NCI-H146 (cell line): ENCODE measurements around the gene TRMO.
A peak's percentile ranks its signal among the peaks of the same experiment; 100 is the strongest.

Experiments used
- DNase-seq: peaks from one replicate; lab custom pipeline; 2025; lab: John Stamatoyannopoulos, UW

Gene TRMO

DNA sequence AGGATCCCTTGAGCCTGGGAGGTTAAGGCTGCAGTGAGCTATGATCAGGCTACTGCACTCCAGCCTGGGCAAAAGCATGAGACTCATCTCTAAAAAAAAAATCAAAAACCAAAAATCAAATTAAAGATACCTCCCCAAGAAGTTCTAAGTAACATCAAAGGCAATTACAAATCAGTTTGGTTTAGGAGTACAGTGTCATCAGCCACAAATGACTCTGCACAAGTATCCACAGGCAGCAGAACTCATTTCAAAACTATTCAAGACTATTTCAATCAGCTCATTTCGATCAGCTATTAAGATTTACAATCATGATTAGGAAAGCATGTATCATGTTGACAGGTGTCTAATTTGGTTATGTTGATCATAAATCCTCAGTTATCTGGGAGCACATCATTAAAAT is 19.1 kb downstream of the TRMO start:
- no peak for DNase-seq

DNA sequence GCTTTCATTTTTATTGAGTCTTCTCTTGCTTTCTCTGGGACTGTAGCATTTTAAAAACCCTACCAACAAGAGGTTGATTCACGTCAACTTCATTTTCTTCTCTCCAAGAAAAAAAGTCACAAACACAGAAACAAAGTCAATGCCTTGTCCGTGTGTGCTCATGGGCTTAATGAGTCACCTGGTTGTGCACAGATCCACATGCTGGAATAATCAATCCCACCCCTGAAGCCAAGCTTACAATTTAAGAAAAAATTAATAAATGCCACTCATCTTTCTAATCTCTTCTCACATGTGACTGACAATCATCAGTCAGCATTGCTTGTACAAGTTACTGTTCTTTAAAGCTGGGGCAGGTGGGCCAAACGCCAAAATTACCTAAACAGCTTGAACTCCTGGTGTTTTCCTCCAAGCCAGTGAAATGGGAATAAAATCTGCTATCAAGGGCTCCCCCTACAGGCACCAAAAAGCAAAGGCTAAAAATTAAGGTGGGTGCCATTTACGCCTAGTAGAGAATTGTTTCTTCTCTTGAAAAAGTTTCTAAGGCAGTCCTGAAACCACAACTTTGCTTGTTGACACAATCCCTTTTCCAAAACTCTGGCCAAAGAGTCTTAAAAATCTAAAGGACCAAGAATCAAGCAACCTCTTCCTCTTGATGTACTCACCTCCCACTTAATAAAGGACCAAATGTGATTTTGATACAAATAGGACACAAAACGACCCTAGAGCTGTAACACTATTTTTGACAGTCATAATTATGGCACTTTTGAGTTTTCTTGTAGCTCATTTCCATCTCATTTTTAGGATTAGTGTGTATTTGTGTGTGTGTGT is 21.3 kb downstream of the TRMO start:
- DNase-seq: peak; percentile 28

DNA sequence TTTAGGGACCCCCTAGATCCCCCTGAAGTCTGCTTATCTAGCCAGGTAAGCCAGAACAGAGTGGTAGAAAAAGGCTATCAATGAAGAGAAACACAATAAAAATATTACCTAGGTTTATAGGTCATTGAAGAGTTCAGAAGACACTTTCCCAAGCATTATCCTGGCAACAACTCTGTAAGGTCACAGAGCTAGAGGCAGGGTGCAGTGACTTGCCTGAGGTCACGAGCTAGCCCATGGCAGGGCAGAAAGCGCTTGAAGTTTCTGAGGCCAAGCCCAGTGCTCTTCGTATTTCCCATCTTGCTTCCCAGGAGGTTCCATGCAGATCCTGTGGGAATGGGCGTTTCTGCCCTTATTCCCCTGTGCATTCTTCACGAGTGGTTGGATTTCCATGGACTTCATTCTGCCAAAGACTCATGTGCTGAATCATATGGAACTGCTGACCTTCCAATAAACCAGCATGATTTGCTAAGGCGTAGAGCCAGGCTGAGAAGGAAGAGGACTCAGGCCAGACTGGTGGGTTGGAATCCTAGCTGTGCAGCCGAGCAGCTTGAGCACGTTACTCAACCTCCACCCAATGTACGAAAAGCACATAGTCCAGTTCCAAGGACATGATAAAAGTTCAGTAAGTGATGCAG is 22.1 kb downstream of the TRMO start:
- no peak for DNase-seq

DNA sequence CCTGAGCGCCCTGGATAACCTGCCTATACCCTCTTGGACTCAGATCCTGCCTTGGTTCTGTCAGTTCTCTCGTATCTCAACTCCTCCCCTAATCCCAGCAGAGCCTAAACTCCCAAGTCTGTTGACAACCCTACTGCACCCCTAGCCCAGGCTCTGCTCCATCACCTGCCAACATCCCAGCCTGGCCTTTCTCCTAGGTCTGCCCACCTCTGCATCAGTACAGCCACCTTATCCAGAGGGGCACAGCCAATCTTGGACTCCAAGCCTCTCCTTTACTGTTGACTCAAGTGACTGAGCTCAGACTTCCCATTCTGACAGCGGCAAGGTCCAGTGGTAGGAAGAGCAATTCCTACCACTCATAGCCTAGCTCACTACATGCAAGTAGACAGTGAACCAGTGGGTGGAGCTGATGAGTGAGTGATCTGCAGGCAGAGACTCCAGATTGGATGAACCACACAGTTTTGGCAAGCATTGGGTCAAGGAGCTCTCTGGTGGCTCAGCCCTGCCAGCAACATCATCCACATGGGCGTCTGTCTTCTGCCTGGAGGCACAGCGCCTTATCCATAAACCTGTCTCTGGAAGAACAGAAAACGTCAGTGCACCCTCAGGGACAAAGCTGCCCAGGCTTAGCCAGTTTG is 26.5 kb downstream of the TRMO start:
- DNase-seq: no peak

DNA sequence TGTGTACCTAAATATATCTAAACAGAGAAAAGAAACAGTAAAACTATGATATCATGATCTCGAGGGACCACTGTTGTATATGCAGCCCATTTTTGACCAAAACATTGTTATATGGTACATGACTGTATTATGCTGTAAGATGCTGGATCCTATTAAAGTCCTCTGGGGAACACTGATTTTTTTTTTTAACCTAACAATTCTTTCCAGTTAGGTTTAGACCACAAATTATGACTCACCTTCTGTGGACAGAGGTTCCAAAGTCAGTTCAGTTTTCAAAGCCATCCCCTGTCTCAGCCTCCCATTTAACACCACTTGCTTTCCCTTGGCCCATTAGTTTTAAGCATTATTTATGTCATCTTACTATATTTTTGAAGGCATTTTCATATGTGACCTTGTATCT is 27.1 kb downstream of the TRMO start:
- DNase-seq: no peak

DNA sequence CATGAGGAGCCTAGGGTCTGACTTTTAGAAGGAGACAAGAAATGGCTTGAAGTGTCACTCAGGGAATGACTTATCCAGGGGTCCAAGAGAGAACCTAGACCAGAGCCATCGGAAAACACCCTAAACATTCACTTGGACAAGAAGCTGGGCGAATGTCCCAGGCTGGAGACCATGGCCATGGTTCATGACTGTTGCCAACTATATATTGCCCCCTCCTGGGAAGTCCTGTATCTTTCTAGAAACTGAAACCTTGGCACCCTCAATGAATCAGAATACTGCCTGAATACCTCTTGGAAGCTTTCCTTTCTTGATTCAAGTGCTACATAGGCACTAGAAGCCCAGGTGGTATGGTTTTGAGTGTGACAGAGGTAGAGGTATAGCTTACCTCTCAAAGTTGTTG is 29.9 kb downstream of the TRMO start:
- no peak for DNase-seq

DNA sequence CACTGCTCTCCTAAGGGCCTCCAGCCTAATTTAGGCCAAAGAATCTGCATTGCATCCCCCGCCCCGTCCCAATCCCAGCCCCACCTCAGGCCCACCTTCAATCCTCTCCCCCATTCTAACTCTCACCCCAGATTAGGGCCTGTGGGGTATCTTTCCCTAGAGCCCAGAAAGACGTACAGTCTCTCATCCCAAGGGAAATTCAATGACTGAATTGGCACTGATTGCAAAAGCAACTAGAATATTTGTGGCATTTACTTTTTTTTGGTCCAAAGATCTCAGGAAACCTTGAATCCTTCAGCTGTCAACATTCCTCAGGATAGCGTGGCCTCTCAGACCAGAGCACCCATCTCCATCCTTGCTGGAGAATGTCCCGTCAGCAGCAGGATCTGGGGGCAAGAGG is 30.6 kb downstream of the TRMO start:
- DNase-seq: no peak

DNA sequence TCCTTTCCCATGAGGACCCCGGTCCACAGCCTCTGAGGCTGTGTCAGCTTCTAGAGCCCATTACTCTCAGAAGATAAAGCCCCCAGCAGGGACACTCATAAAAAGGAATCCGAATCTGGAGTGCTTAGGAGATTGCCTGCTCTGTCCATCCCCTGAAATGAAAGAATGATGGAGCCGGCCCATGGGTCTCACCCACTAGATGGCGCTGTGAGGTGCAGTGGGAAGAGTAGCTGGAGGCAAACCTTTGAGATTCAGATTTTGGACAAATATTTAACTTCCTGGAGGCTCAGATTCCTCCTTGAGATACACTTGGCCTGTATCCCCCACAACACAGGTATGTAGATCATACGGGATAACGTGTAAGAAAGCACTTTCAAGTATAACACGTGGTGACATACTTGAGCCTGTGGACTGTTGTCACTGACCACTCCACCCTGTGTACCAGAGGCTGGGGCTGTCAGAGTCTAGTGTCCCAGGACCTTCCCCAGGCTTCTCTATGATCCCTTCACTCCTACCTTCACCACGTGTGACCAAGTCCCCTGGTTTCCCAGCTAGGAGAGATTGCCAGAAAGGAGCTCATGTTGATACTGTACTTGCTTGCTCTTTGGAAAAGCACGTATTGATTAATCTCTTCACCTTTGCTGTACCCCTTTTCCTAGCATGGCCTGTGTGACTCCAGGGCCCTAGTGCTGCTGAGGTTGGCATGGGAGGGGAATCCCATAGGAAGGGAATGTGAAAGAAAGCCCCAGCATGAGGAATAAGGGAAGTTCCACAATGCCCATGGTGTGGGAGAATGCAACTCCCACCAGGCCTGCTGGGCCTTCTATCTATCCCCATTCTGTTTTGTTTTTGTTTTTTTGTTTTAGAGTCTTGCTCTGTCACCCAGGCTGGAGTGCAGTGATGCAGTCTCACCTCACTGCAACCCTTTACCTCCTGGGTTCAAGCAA is 32.1 kb downstream of the TRMO start:
- DNase-seq: no peak

DNA sequence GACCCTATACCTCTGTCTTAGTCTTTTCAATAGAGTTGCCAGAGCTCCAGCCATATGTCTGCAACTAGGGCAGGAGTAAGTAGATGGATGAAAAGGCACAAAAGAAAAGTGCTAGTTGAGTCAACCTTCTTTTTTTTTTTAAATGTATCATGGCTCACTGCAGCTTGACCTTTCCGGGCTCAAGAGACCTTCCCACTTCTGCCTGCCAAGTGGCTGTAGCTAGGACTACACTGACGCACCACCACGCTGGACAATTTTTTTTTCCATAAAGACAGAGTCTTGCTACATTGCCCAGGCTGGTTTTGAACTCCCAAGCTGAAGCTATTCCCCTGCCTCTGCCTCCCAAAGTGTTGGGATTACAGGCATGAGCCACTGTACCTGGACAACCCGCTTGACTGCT is 42.0 kb downstream of the TRMO start:
- no peak for DNase-seq

DNA sequence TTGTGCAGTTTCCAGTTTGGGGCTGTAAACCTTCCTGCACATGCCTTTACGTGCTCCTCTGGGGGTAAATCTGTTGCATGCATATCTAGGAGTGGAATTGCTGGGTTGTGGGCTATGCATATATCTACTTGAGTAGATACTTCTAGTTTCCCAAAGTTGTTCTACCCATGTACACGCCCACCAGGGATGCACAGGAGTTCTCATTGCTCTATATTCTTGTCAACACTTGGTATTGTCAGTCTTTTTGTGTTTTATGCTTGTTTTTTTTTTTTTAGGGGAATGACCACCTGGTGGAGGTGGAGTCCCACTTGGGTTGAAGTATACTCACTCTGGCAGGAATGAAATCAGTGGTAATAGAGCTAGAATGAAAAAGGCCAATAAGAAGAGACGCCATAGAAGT is 46.2 kb downstream of the TRMO start:
- DNase-seq: no peak

DNA sequence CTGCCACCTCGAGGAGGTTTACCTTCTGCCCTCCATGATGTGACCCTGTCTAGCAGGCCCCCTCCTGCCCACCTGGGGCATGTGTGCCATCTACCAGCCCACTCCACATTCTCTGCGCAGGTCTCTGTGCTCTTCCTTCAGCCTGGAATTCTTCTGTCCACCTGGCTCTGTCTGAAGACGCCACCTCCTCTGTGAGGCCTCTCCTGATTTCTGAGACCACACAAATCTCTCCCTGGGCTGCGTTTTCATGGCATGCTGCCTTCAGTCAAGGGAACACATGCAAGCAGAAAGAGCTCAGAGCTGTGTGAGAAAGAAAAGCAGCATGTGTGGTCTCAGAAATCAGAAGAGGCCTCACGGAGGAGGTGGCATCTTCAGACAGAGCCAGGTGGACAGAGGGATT is 47.2 kb downstream of the TRMO start:
- no peak for DNase-seq

DNA sequence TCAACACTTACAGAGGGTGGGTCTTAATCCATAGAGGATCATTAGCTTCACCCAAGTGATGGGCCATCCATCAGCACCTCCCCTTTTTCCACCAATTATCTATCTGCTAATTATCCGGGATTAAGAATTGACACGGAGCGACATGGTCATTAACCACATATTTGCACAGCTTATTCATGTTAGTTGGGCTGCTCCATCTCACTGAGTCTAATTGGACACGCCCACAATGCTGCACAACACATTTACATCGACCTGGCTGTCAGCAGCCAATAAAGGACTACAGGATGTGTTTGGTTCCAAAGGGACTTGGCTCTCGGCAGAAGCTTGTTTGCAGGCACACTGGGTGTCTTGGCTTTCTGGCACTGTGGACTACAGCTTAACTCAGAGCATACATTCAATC is 47.7 kb downstream of the TRMO start:
- peak; percentile 82 for DNase-seq

DNA sequence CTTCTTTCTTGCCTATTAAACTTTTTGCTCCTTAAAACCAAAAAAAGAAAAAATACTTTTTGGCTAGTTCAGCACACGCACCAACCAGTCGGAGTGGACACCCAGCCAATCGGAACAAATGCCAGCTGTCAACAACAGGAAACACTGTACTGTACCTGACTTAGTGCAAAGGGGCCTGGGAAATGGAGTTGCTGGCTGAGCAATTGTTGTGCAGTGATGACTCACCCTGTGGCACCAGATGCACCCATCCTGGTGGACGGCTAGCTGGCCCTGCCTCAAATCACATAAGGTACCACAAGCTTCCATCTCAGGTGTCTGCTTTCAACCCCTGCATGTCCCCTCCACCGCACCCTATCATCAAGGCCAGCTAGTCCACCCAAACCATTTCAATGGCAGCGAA is 48.4 kb downstream of the TRMO start:
- peak; percentile 67 for DNase-seq

DNA sequence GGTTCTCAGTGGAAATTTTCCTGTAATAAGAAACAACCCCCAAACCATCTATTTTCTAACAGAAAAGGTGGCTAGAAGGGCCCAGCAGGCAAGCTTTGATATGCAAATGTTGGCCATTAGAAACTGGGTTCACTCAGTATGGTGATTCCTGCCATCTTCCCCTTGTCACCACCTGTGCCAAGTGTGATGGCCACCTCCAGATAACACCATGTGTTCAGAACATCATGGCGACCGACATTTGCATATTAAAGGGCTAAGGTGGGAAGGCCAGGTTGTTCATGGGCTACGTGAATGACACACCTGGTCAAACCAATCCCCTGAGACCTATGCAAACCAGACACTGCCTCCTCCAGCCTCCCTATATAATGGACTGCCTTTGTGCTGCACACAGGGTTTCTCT is 48.9 kb downstream of the TRMO start:
- peak; percentile 84 for DNase-seq

DNA sequence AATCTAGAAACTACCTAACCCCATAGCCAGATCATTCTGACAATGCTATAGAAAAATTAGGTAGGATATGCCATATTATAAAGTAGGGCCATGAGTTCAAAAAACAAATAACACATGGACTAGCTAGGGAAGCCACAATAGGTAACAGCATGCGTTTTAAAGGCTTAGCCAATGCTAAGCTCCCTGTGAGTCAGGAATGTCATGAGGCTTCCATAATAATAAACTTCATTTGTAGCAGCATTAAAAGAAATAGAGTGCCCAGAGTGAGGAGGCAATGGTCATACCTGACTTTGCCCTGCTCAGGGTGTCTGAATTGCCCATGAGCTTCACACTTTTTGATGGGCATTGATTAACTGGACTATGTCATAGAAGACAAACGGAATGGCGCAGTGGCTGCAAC is 53.4 kb downstream of the TRMO start:
- DNase-seq: no peak

DNA sequence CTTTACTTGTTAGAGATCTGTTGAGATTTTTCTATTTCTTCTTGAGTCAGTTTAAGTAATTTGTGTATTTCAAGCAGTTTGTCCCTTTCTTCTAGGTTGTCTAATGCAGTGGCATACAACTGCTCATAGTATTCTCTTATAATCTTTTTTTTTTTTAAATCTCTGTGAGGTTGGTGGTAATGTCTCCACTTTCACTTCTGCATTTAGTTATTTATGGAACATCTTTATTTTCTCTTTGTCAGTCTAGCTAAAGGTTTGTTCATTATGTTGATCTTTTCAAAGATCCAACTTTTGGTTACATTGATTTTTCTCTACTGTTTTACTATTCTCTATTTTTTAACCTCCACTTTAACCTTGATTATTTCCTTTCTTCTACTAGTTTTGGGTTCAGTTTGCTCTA is 55.5 kb downstream of the TRMO start:
- DNase-seq: no peak

DNA sequence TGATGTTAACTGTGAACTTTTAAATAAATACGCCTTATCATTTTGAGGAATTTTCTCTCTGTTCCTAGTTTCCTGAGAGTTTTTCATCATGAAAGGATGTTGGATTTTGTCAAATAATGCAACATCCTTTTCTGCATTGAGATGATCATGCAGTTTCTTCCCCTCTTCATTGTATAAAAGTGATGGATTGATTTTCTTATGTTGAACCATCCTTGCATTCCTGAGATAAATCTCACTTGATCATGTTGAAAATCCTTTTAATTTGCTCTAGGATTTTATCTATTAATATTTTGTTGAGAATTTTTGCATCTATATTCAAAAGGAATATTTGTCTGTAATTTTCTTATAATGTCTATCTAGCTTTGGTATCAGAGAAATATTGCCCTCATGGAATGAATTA is 56.0 kb downstream of the TRMO start:
- DNase-seq: no peak

DNA sequence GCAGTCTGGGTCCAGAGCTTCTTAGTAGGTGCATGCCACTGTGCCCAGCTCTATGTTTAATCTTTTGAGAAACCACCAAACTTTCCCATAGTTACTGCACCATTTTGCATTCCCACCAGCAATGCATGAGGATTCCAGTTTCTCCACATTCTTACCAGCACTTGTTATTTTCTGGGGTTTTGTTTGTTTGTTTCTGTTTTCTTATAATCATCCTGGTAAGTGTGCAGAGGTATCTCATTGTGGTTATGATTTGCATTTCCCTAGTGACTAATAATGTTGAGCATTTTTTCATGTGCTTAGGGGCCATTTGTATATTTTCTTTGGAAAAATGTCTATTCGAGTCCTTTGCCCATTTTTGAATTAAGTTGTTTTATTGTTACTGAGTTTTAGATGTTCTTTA is 57.9 kb downstream of the TRMO start:
- DNase-seq: no peak

DNA sequence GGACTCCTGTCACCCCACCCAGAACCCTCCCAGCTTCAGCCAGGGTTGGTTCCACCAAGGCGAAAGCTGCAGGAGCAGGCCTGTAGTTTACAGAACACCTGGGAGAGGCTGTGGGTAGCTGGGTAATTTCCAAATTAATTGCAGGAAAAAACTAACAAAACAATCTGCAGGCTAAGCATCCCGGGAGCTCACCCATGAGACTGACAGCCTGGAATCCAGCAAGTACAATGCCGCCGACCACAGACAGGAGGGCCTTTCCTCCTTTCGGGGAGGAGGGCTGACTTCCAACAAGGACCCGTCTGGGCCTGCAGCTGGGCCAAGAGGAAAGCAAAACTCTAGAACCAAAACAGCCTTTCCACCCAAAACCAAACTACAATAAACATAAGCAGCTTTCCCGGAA is 59.0 kb downstream of the TRMO start:
- DNase-seq: no peak

DNA sequence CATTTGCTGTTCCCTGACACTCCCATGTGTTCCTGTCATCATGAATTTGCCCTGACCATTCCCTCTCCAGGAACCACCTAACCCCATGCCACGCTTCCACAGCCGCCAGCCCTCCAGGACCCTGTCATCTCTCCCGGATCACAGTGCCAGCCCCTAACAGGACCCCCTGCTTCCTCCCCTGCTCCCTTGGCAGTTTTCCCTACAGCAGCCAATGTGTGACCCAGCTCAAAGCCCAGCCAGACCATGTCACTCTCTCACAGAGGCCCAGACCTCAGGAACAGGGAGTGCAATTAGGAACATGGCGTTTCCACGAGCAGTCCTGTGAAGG is 61.2 kb downstream of the TRMO start:
- DNase-seq: no peak

DNA sequence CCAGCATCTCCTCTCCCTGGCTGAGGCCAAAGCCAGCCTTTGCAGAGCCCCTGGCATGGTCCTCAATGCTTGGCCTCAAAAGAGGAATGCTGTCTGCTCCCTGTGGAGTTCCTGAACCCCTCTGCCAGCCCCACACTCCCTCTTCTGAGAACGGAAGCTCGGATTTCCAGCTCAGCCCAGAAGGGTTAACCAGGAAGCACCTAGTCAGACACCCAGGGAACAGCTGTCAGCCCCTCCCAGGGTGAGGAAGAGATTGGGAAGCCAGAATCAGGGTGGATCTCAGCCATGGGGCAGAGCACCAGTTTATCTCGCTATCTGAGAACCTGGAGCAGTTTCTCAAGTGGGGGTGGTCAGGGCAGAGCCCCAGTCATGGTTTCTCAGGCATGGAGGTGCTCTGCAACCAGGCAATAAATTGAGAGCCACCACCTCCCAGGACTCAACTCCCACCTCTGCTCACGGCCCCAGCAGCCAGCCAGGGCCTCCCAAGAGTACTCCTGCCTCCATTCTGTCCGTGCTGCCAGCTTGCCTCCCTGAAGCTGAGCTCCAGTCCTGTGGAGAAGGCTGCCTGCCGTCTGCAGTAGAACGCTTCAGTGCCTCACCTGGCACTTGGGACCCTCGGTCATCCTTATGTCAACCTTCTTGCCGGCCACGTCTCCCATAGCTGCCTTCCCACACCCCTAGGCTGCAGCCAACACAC is 61.7 kb downstream of the TRMO start:
- no peak for DNase-seq

DNA sequence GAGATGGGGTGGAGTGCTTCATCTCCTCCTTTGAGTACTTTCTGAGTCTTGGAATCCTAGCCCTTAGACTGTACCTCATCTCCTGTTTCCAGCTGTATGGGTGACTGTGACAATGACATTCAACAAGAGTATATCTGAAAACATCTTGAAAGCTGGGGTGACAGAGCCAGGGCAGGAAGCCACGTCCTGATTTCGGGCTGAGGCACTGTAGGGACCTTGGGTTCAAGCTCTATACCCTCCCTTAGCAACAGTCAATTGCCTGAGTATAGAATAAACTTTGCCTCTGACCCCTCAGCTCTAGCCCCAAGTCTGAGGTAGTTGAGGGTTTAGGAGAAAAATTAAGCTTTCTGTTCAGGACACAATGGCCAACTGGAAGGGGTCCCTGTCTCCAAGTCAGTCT is 63.0 kb downstream of the TRMO start:
- no peak for DNase-seq
